GM12878 (cell line): ENCODE results near the gene PCDHA2. TPM values are rescaled to one million over a fixed set of nuclear protein-coding genes. Genes with fewer than 3 reads are reported as not detected.

Source experiments
- ATAC-seq: fragments of 200-7000 bp; cut with Tn5 transposase; 3 replicates; pipeline ENCODE4 v1.9.1; 2020; ENCODE audit warnings: mild to moderate bottlenecking, moderate library complexity
- BruUV-seq: library from RNA; stranded (reverse); fragments of 400-500 nt; replicated peaks from 2 replicates; lab custom pipeline; 2021; lab: Mats Ljungman, UMichigan
- CTCF ChIA-PET: fragments of 300-600 bp; sonication (Branson Sonifier 250); formaldehyde crosslinking; extraction: SDS; loops from one replicate; lab custom pipeline; 2021; ENCODE audit warnings: inconsistent platforms; lab: Yijun Ruan, JAX
- POLR2A ChIA-PET: fragments of 350-600 bp; formaldehyde crosslinking; extraction: SDS; loops from one replicate; lab custom pipeline; 2021; ENCODE audit warnings: inconsistent platforms; lab: Charles Lee
- RAD21 ChIA-PET: fragments of 300-600 bp; sonication (Branson Sonifier 250); formaldehyde crosslinking; loops from one replicate; lab custom pipeline; 2023; ENCODE audit warnings: antibody characterized with exemption; ENCODE audit not compliant: unreplicated experiment; lab: Charles Lee
- SMC1A ChIA-PET: fragments of 300-600 bp; sonication (Branson Sonifier 250); formaldehyde crosslinking; loops from one replicate; lab custom pipeline; 2023; ENCODE audit not compliant: unreplicated experiment, uncharacterized antibody; lab: Charles Lee
- DNase-seq: peaks from one replicate; pipeline ENCODE4 v3.0.0-alpha.2; 2011; ENCODE audit warnings: low read depth, low spot score
- FAIRE-seq: peaks from 3 replicates; lab custom pipeline; 2011; peaks lifted over from hg19 to GRCh38; lab: Jason Lieb, UNC
- H2AFZ ChIP-seq: 2 replicates; pipeline ENCODE4 v1.6.0; 2011; ENCODE audit warnings: low read depth, low read length, control low read depth; ENCODE audit not compliant: control insufficient read depth
- H3K27ac ChIP-seq: 2 replicates; pipeline ENCODE4 v1.5.1; 2011; ENCODE audit warnings: control low read depth; ENCODE audit not compliant: control insufficient read depth, insufficient read depth
- H3K27me3 ChIP-seq, 2 experiments: replicated peaks in 1 of 2; 2 replicates each; pipeline versions ENCODE4 v1.6.0 to v1.6.1; 2011; ENCODE audit warnings: low read length in 1 of 2; ENCODE audit not compliant: control insufficient read depth in 2 of 2, insufficient read depth in 2 of 2
- H3K36me3 ChIP-seq, 2 experiments: 2 replicates each; pipeline ENCODE4 v1.5.1; 2011; ENCODE audit warnings: low read length in 1 of 2; ENCODE audit not compliant: control insufficient read depth in 2 of 2, insufficient read depth in 2 of 2
- H3K4me1 ChIP-seq: 2 replicates; pipeline ENCODE4 v1.6.1; 2011; ENCODE audit warnings: mild to moderate bottlenecking, low read length, moderate library complexity, mixed read lengths; ENCODE audit not compliant: control insufficient read depth, insufficient read depth
- H3K4me2 ChIP-seq: 2 replicates; pipeline ENCODE4 v1.6.0; 2011; ENCODE audit warnings: control low read depth; ENCODE audit not compliant: control insufficient read depth, insufficient read depth
- H3K4me3 ChIP-seq: fragments of 200-600 bp; sonication (generic); 2 replicates; pipeline ENCODE4 v1.5.1; 2016
- H3K79me2 ChIP-seq: 2 replicates; pipeline ENCODE4 v1.6.0; 2011; ENCODE audit warnings: low read length; ENCODE audit not compliant: control insufficient read depth, insufficient read depth
- H3K9ac ChIP-seq: 2 replicates; pipeline ENCODE4 v1.8.0; 2011; ENCODE audit warnings: low read length, control low read depth, mixed read lengths; ENCODE audit not compliant: control insufficient read depth, insufficient read depth
- H3K9me3 ChIP-seq: replicated peaks from 3 replicates; pipeline ENCODE4 v1.5.1; 2011; ENCODE audit warnings: mild to moderate bottlenecking, low read length; ENCODE audit not compliant: control insufficient read depth, insufficient read depth
- H4K20me1 ChIP-seq: 2 replicates; pipeline ENCODE4 v1.6.0; 2011; ENCODE audit not compliant: control insufficient read depth, insufficient read depth
- CTCF ChIP-seq, 3 experiments: IDR thresholded peaks in 2 of 3; conservative IDR thresholded peaks in 1 of 3; 2 replicates each; pipeline ENCODE4 v1.5.1; 2011; ENCODE audit warnings: low read depth in 3 of 3, low read length in 3 of 3, mild to moderate bottlenecking in 3 of 3, control low read depth in 2 of 3, moderate library complexity in 2 of 3, inconsistent platforms in 1 of 3, mixed read lengths in 1 of 3; ENCODE audit not compliant: control insufficient read depth in 2 of 3, insufficient read depth in 1 of 3; ENCODE audit errors: extremely low read depth in 1 of 3
- JUND ChIP-seq: IDR thresholded peaks from 2 replicates; pipeline ENCODE4 v1.6.1; 2012; ENCODE audit warnings: low read depth, mild to moderate bottlenecking, low read length, improper control_type of control experiment, moderate library complexity
- WGBS: methylation state at CpG from one replicate; pipeline ENCODE4 v1.1.6; 2016; ENCODE audit warnings: low lambda C conversion rate; ENCODE audit not compliant: insufficient replicate concordance, insufficient coverage; ENCODE audit errors: missing lambda C conversion rate; 5-methylcytosine and 5-hydroxymethylcytosine counted together
- in situ Hi-C: fragments of 300-500 bp; cut with MboI; formaldehyde crosslinking; loops from 9 replicates; pipeline ENCODE4 v1.14.3; 2018; ENCODE audit warnings: mixed read lengths
- intact Hi-C: fragments of 100-400 bp; cut with micrococcal nuclease; formaldehyde crosslinking; loops from one replicate; pipeline ENCODE4 v1.14.2; 2022; ENCODE audit not compliant: unreplicated experiment
- polyA plus RNA-seq, 11 experiments: library from polyadenylated mRNA; depleted of rRNA in 4 of 11; unstranded in 6 of 11; stranded (reverse) in 5 of 11; fragments of >200 nt; fragmentation: Nextera tagmentation in 4 of 11; fragmentation: Illumina TruSeq in 1 of 11; extraction: Ambion mirVana in 4 of 11; extraction: Trizol in 1 of 11; gene quantifications; 1 replicate in 1 of 11; 2 replicates in 10 of 11; pipeline versions ENCODE4 v1.2.1 to v1.2.3, GENCODE V29; 2011 to 2016; ENCODE audit warnings: inconsistent platforms in 2 of 11, missing spikeins in 2 of 11, low read depth in 1 of 11
- total RNA-seq, 4 experiments: library from RNA; depleted of rRNA in 3 of 4; stranded (reverse); fragments of >200 nt in 3 of 4; fragmentation: Illumina TruSeq in 1 of 4; extraction: Trizol in 1 of 4; gene quantifications; 2 replicates each; pipeline versions ENCODE4 v1.2.1 to v1.2.3, GENCODE V29; 2013 to 2021

The PCDHA2 gene
- total and polyA plus RNA-seq, 10 of the 15 experiments (the other 5 are each of a cell fraction or from before 2014, with no cell fraction given): 0.04 to 0.06 TPM; not detected in 8

- no peak within 1 kb of the TSS for H3K27ac ChIP-seq
- no TSS peak for BruUV-seq
- DNase-seq (no peak), FAIRE-seq (no peak), ATAC-seq (no peak)
- intact Hi-C loops (no loop called here), in situ Hi-C loops (loop anchor here (25.0 kb wide), 1 partner anchor 741 kb away; no protein-coding TSS in a partner anchor)
- WGBS: 59% methylated on average over 37 of the region's 39 CpGs
- ChIA-PET POLR2A (no interaction called here), RAD21 (no interaction called here), CTCF (interaction anchor here (0.7 to 2.0 kb wide), 5 partner anchors 9 to 24 kb away, joined by 3 to 5 read pairs (median 3); no protein-coding TSS in a partner anchor), SMC1A (interaction anchor here (0.8 kb wide), 1 partner anchor 12 kb away, joined by 3 read pairs; no protein-coding TSS in a partner anchor)
- H3K4me2 ChIP-seq: no peak within 1 kb of the TSS
- H3K9ac ChIP-seq: no peak within 1 kb of the TSS
- H3K4me3 ChIP-seq: no peak within 1 kb of the TSS
- H3K79me2 ChIP-seq: no peaks in the 10 kb centered on the region
- H3K27me3 ChIP-seq: no peaks in the 10 kb centered on the region
- no peaks in the 10 kb centered on the region for H4K20me1 ChIP-seq
- H3K9me3 ChIP-seq: no peaks in the 10 kb centered on the region; the same call in 2 of the 3 replicates
- H3K36me3 ChIP-seq: no peaks in the 10 kb centered on the region
- TF ChIP-seq JUND (no peak), CTCF (IDR thresholded peaks at IDR 0.05 in 2 of 3, conservative IDR thresholded peaks at IDR 0.05 in 1 of 3; ENCODE audit: control insufficient read depth in 2 of 3, extremely low read depth in 1 of 3, insufficient read depth in 1 of 3, low read depth in 3 of 3, low read length in 3 of 3) (peak in 2 of 3 experiments; percentile 31 to 39; a peak in 4 of 6 replicates)
- no peak within 1 kb of the TSS for H2AFZ ChIP-seq
- H3K4me1 ChIP-seq: no peaks in the 10 kb centered on the region
Measured at GRCh38 chr5:140821375-140822280, 27.0 kb downstream of the PCDHA2 start, which contains the start of gene PCDHA5. PCDHA5 (plus strand) TSS chr5:140821613.
